Measurements from ENCODE around the gene TRMO.

TRMO gene

DNA sequence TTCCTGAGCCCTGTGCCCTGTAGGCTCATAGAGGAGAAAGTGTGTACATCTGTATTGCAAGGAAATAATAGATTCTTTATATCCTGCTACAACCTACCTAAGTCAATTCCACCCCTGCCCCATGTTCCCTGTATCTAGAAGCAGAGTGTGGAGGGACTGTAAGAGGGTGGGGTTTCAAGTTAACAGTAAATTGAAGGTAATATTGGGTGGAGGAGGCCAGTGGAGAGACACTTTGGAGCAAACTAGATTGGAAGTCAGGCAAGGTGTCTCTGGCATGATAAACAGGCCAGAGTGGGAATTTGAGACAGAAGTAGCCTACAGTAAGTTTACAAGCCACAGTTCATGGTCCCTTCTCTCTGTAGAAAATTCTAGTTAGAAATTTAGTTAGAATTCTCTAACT is 17.9 kb upstream of the TRMO start:
- no peak for DNase-seq (ENCODE audit: low read depth in 2 of 2, low spot score in 1 of 2)

DNA sequence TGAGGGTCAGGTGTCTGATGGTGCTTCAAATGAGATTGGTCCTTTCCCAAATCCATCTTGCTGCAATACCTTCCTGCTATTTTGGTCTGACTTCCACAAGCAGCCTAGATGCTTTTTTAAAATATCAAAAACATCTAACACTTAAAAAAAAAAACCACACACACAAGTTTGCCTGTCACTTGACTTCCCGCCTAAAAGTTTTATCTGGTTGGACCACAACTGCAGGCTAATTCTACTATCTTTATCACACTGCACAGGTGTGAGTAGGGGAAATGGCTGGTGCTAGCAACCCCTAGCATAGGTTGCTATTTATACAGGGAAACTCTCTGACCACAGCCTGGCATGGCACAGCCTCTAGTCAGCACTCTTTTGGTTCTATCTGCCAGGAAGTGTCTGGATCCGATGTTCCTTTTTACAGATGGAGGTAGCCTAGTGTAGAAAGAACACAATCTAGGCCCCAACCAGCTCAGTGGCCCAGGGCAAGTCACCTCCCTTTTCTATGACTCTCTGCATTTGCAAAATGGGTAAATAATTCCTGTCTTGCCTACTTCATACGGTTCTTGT is 15.9 kb upstream of the TRMO start, which contains the start of gene HEMGN:
TSS of gene HEMGN (minus strand) at position 92 of the 564 bp plus-strand sequence. CDS start at position 56, 36 bp downstream.
- DNase-seq (ENCODE audit: low read depth in 2 of 2, low spot score in 1 of 2): no peak

DNA sequence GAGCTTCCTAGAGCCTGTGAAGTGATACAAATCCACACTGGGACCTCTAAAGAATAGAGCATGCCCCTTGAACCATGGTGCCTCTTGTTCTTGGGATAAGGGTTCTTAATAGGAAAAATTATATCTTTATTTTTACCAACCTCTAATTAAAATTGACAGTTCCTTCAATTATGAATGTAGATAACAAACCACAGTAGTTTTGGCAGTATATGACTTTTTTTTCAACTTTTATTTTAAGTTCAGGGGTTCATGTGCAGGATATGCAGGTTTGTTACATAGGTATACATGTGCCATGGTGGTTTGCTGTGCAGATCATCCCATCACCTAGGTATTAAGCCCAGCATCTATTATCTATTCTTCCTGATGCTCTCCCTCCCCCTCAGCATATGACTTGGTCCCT is 14.7 kb upstream of the TRMO start:
- no peak for DNase-seq (ENCODE audit: low read depth in 2 of 2, low spot score in 1 of 2)

DNA sequence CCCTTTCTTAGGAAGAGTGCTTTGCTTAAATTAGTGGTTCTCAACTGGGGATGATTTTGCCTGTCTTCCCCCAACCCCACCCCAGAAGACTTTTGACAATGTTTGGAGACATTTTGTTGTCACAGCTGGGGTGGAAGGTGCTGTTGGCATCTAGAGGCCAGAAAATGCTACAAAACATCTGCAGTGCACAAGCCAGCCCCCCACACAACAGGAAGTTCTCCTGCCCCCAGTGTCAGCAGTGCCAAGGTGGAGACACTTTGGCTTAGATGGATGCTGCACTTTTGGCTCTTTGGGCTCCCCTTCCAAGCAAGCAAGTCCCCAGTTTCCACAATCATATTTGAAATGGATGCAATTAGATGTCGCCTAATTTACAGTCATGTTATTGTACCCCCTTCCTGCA is 13.0 kb upstream of the TRMO start:
- DNase-seq (ENCODE audit: low read depth in 2 of 2, low spot score in 1 of 2): no peak

DNA sequence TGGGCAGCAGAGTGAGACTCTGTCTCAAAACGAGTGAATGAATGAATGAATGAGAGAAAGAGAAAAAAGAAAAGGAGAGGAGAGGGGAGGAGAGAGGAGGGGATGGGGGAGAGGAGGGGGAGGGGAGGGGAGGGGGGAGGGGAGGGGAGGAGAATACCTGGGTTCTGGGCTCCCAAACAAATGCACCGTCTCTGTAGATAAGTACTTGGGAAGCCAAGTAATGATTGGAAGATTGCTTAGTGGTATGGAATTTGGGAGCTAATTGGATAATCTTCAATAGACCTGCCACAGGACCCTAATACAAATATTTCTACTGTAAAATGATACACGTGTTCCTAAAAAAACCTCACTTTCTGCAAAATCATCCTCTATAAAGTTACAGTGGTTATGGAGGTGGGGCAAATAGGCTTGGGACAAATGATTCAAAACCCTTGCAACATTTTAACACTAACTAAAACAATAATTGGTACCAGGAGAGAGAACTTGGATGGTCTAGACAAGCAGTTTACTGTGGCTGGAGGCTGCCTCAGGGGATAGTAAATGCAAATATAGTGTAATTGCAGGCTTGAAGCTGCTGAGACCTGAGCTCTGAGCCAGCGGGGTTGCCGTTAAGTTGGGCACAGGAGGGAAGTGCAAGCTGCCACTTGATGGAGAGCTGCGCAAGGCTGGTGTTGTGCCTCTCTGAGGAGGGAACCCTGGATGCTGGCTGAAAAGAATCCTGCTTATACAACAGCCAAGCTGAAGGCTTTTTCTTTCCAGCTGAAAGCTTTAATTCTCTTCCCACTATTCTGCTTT is 12.2 kb upstream of the TRMO start:
- DNase-seq (ENCODE audit: low read depth in 2 of 2, low spot score in 1 of 2): no peak

DNA sequence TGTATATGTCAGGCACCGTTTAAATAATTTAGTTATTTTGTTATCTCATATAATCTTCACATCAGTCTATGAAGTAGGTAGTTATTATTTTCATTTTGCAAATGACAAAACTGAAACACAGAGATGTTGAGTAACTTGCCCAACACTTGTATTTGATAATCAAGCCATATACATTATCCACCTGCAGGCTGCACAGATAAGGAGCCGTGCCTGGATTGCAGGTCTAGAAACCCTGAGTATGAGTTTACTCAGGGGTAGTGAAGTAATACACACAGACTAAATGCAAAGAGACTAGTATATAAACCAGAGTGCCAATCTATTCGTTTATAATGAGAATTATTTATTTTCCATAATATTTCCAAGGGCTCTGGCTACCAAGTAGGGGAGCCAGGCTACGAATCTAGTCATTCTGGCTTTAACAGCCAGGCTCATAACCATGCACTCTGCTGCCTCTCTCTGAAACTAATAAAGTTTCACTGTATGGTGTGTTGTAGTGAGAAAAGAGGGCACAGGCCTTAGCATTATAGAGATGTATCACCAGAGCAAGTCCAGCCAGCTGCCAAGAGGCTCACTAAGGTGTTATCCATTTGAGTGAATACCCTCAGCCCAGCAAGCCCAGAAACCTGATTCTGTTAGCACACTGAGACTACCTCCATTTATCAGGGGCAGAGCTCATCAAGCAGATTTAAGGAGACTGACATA is 11.1 kb upstream of the TRMO start:
- no peak for DNase-seq (ENCODE audit: low read depth in 2 of 2, low spot score in 1 of 2)

DNA sequence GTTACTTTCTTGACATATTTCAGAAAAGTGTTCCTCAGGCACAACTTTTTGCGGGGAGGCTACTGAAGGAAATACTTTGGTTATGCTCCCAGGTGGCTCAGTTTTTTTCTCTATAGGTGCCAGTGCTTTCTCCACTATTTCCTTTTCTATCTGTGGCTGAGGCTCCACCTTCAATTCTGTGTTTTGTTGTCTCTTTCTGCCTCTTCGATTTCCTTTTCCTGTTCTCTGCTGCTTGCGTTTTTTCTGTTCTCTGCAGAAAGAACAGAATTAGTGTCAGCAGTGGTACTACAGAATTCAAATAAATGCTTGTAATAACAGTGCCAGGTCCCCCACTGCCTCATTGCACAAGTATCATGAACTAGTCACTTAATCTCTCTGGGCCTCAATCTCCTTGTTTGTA is 8.7 kb upstream of the TRMO start:
- no peak for DNase-seq (ENCODE audit: low read depth in 2 of 2, low spot score in 1 of 2)

DNA sequence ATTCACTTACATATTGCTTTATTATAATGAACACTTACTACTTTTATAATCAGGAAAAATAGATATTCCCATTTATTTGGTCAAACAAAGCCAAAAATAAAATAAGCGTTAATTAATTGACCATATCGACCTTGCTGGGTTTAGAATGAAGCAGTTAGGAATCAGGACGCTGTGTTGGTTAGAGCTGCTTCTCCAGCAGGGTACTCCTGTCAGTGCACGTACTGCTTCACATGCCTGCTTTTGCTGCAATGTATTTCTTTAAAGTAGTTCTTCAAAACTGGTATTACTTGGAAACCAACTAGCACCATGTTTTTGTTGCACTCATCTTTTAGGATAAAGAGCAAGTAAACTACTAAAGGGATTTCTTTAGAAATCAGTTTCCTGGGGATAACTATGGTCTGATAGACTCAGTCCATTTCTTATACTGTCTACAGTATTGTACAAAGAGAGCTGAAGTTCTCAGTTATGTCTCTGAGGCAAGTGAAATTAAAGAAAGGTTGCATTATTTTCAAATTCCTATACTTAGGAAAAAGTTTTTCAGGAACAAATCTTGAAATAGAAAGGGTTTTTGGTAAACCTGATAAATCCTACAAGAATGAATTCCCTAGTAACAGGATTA is 6.8 kb upstream of the TRMO start:
- DNase-seq (ENCODE audit: low read depth in 2 of 2, low spot score in 1 of 2): no peak

DNA sequence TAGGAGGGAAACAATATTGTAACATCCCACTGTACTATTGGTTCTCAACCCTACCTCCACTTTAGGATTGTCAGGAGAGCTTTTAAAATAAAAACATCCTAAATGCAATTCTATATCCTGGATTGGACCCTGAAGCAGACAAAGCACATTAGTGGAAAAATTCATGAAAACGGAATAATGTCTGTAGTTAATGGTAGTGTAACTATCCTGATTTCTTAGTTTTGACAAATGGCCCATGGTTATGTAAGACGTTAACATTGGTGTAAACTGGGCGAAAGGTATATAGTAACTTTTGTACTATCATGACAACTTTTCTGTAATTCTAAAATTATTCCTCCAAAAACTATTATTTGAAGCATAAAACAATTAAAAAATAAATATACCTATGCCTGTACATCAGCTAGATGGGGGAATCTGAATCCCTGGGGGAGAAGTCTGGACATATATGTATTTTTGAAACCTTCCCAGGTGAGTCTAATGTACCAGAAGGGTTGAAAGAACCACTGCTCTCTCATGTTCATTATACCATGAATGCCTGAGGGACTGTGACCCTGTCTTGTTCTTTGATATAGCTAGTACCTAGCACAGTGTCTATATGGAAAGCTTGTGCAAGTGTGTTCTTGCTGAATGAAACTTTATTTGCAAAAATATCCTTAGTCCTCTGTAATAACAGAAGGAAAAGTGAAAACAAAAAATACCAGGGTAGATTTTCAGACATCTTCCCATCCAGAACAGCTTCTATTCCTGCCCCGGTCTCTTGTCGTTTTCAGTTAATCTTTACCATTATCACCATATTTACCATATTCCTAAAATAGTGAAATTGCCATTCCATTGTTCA is 3.4 kb upstream of the TRMO start:
- DNase-seq (ENCODE audit: low read depth in 2 of 2, low spot score in 1 of 2): no peak

DNA sequence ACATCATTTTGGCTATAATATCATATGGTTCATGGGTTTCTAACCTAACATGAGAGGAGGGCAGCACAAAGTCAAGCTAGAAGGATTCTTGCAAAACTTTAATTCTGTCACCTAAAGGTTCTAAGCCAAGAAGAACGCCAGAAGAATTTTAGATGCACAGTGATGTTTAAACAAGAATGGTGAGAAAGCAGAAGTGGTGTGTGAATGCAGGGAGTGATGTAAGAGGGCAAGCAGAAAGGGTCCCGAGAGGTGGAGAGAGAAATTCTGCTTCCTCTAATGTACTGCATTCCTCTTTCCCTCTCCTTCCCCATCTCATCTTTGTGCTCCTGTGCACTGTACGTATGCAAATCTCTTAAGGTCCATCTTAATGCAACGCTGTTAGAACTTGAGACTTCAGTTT is 2.1 kb upstream of the TRMO start:
- no peak for DNase-seq (ENCODE audit: low read depth in 2 of 2, low spot score in 1 of 2)

DNA sequence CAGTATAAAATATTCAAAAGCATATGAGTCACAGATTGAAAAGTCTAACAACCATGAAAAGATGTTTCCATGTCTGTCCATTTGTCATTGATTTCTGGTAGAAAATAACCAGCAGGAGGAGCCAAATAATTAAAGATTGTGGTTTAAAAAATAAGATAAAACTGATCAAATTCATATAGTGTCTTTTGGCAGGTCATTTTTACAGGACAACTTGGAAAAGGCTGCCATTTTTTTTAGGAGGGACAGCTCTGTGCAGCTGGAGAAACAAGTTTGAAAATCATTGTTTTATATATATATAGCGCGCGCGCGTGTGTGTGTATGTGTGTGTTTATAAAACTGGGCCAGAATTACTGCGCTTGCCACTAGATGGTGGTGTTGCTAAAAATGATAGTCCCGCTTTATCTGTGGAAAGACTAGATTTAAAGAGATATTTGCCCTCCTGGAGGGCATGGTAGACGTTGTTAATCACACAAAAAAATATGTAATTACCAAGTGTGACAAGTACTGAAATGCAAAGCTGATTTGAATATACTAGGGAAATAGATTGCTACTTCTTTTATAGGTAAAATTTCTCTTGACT is 1.3 kb upstream of the TRMO start:
- peak; percentile 45 to 52 for DNase-seq (ENCODE audit: low read depth in 2 of 2, low spot score in 1 of 2)

DNA sequence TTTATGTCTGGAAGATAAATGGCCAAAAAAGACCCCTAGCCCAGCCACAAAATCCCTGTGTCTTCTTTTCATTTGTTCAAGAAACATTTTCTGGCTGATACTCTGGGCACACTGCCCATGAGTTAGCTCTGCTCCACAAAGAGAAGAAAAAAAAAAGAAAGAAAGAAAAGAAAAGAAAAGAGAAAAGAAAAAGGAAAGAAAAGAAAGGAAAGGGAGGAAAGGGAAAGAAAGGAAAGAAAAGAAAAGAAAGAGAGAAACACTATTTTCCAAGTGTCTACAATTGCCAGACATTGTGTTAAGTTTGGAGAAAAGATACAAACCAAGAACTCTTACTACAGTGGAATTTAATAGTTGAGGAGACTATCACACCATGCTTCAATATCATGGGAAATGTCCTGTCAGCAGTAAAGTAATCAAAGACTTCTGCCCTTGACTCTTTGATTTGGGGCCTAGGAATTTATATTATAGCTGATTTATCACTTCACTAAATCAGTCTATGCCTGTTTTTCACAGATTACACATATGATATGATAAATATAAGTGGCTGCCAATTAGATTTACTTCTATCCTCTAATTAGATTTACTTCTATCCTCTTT is 3.0 kb downstream of the TRMO start:
- no peak for DNase-seq (ENCODE audit: low read depth in 2 of 2, low spot score in 1 of 2)

DNA sequence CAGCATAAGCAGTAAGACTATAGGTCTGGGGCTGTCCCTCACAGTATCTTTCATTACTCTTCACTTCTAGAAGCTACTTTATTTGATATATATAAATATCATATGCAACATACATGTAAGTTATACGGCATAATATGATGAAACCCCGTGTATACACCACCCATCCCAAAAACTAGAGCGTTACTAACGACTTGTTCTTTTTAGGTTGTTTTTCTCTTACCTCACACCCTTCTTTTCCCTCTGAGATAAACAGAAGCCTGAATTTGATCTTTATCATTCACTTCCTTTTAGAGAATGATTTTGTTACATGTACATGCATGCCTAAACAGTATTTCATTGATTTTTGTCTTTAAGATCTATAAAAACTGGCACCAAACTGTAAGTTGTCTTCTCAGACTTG is 3.7 kb downstream of the TRMO start:
- DNase-seq (ENCODE audit: low read depth in 2 of 2, low spot score in 1 of 2): no peak

DNA sequence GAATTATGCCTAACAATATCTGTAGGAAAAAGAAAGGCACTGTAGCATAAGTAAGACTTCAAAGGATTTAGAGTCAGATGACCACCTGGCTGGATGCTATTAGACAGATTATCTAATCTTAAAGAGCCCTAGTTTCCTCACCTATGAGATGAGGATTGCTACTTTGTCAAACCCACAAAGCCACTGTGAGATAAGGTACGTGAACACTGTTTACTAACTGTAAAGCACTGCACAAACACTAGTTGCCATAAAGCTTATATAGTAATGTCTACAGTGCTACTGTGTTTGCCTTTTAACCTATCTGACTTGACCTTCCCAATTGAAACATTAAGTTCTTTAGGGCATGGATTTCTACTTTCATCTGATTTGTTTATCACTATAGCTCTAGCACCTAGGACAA is 10.3 kb downstream of the TRMO start:
- no peak for DNase-seq (ENCODE audit: low read depth in 2 of 2, low spot score in 1 of 2)

DNA sequence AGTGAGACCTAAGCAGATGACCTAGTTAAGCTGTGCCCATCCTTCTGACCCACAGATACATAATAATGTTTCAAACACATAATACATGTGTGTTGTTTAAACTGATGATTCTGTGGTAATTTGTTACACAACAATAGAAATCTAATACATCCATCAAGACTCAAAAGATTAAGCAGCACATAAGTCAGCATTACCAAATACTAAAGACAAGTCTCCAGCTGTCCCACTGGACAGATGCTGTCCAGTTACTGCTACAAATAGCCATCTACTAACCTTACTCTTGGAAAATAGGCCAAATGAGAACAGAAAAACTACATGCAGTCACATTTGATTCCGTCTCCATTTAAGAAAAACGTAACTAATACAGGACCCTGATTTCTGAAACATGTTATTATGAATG is 10.8 kb downstream of the TRMO start:
- DNase-seq (ENCODE audit: low read depth in 2 of 2, low spot score in 1 of 2): no peak

DNA sequence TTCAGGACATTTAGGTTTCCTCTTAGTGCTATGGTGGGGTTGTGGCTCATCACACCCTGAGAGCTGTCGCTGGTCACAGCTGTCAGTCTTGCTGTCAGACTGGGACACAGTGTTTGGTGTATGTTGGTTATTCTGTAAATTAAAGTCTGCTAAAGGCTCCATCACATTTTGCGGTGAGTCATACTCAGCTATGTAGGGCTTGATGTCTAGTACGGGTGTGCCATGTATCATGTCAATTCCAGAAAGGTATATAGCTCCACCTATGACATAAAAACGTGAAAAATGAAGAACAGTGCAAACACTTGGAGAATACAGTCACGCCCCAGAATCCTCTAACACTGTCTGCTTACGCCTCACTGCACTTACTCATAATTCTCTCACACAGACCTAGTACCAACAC is 11.9 kb downstream of the TRMO start:
- DNase-seq (ENCODE audit: low read depth in 2 of 2, low spot score in 1 of 2): no peak

DNA sequence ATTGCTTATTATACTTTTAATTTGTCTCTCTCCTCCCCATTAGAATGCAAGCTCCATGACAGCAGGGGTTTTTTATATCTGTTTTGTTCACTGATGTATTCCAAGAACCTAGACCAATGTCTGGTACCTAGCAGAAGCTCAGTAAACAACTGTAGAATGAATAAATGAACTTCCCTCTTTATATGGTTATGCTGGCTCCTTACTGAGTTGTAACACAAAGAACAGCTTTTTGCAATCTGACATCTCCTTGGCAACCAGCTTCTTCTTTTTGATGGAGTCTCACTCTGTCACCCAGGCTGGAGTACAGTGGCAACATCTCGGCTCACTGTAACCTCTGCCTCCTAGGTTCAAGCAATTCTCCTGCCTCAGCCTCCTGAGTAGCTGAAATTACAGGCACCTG is 13.6 kb downstream of the TRMO start:
- no peak for DNase-seq (ENCODE audit: low read depth in 2 of 2, low spot score in 1 of 2)

DNA sequence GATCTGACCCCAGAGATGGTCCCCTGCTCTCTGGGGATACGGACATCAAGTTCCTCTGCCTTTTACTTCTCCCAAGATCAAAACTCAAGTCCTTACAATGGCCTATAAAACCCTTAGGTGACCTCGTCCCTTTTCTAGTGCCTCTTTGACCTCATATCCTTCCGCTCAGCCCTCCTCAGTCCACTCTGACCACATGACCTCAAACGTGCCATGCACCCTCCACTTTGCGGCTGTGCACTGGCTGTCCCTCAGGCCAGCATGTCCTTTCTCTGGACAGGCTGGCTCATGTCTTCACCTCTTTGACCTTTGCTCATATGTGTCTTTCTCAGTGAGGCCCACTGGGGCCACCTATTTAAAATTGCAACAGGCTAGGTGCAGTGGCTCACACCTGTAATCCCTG is 14.7 kb downstream of the TRMO start:
- no peak for DNase-seq (ENCODE audit: low read depth in 2 of 2, low spot score in 1 of 2)

DNA sequence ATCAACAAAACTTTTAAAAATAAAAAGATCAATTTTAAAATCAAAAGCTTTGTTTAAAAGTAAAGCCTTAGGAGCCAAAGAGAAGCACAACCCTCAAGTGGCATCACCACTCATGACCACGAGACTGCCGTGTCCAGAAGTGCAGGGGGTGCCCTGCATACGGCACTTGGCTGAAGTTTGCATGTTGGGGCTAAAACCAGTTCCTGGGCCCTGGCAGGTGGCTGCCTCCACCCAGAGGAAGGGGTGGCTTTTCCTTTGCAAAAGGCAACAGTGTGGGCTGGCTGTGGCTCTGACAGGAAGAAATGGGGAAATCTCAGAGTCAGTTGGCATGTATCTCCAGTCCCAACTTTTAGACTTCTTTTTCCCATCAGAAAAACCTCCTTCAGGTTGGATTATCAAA is 15.3 kb downstream of the TRMO start:
- no peak for DNase-seq (ENCODE audit: low read depth in 2 of 2, low spot score in 1 of 2)

DNA sequence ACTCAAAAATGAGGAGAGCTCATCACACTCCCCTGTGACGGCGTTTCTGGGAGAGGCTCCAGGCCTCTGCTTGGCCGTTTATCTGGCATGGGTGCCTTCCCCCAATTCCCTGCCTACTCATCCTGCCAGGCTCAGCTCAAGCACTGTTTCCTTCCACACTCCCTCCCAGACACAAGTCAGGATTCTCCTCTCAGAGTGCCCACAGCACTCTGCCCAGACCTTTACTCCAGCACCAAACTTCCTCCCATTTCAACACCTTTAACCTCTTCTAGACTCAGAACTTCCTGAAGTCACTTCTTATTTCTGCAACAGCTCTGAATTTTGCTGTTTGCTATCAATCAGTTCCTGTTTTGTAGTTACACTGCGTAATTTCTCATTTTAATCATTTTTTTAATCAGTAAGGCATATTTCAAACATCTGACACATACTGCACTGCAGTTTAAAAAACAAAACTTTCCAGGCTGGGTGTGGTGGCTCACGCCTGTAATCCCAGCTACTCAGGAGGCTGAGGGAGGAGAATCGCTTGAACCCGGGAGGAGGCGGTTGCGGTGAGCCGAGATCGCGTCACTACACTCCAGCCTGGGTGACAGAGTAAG is 16.0 kb downstream of the TRMO start:
- no peak for DNase-seq (ENCODE audit: low read depth in 2 of 2, low spot score in 1 of 2)
